T-cell (primary cell): ENCODE data around the gene TTC39C. TPM values are rescaled to one million over a fixed set of nuclear protein-coding genes. Genes with fewer than 3 reads are reported as not detected.
A peak's percentile ranks its signal among the peaks of the same experiment; 100 is the strongest.

Experiments
- ATAC-seq, 4 experiments: fragments of 200-7000 bp in 3 of 4; fragments of 150-1000 bp in 1 of 4; cut with Tn5 transposase; replicated peaks in 1 of 4; 1 replicate in 3 of 4; 2 replicates in 1 of 4; pipeline ENCODE4 v1.10.0; 2021; ENCODE audit warnings: moderate library complexity in 3 of 4, mild to moderate bottlenecking in 2 of 4, moderate number of reproducible peaks in 1 of 4
- CTCF ChIA-PET, 2 donors: fragments of 300-600 bp; sonication (Branson Sonifier 250); formaldehyde crosslinking; loops; one replicate each; lab custom pipeline; 2022; ENCODE audit warnings: antibody characterized with exemption in 2 of 2; lab: Charles Lee
- POLR2A ChIA-PET, 2 donors: fragments of 300-600 bp; sonication (Branson Sonifier 250); formaldehyde crosslinking; loops; one replicate each; lab custom pipeline; 2022; ENCODE audit warnings: antibody characterized with exemption in 2 of 2; lab: Charles Lee
- DNase-seq, 35 experiments: peaks; one replicate each; pipeline versions ENCODE4 v3.0.0 to v3.0.0-alpha.2; 2013 to 2023
- H3K27ac ChIP-seq: one replicate; pipeline ENCODE4 v1.5.1; 2013; ENCODE audit warnings: low read length
- H3K27me3 ChIP-seq, 2 experiments: replicated peaks in 1 of 2; 1 replicate in 1 of 2; 2 replicates in 1 of 2; pipeline versions ENCODE4 v1.6.1 to v1.7.0; 2013; ENCODE audit warnings: low read length in 1 of 2, mixed read lengths in 1 of 2; ENCODE audit not compliant: control insufficient read depth in 2 of 2, insufficient read depth in 2 of 2; ENCODE audit errors: extremely low read depth in 1 of 2
- H3K36me3 ChIP-seq, 2 donors: 1 replicate in 1 of 2; 2 replicates in 1 of 2; pipeline versions ENCODE4 v1.6.1 to v1.7.0; 2013; ENCODE audit warnings: low read length in 1 of 2; ENCODE audit not compliant: control insufficient read depth in 2 of 2, insufficient read depth in 1 of 2; ENCODE audit errors: extremely low read depth in 1 of 2
- H3K4me1 ChIP-seq, 2 experiments: 1 replicate in 1 of 2; 2 replicates in 1 of 2; pipeline versions ENCODE4 v1.6.1 to v1.7.0; 2013; ENCODE audit warnings: low read length in 2 of 2, mixed read lengths in 1 of 2; ENCODE audit not compliant: insufficient read depth in 2 of 2, control insufficient read depth in 1 of 2; ENCODE audit errors: extremely low read depth in 1 of 2
- H3K4me3 ChIP-seq, 2 donors: 1 replicate in 1 of 2; 2 replicates in 1 of 2; pipeline versions ENCODE4 v1.5.1 to v1.7.0; 2013; ENCODE audit warnings: mild to moderate bottlenecking in 2 of 2, low read length in 1 of 2, moderate library complexity in 1 of 2; ENCODE audit not compliant: control insufficient read depth in 1 of 2; ENCODE audit errors: extremely low read depth in 1 of 2
- H3K9me3 ChIP-seq: 2 replicates; pipeline ENCODE4 v1.7.0; 2013
- H3K27ac Mint-ChIP-seq, 2 donors: one replicate each; pipeline ENCODE4 v1.8.0; 2020 to 2021; ENCODE audit warnings: mild to moderate bottlenecking in 2 of 2, mixed read lengths in 2 of 2
- H3K27me3 Mint-ChIP-seq, 2 donors: one replicate each; pipeline ENCODE4 v1.8.0; 2021 to 2022; ENCODE audit warnings: mixed read lengths in 2 of 2
- H3K36me3 Mint-ChIP-seq: one replicate; pipeline ENCODE4 v1.8.0; 2021; ENCODE audit warnings: mixed read lengths
- H3K4me1 Mint-ChIP-seq, 3 donors: one replicate each; pipeline ENCODE4 v1.8.0; 2020 to 2022; ENCODE audit warnings: mixed read lengths in 3 of 3, mild to moderate bottlenecking in 1 of 3
- H3K4me3 Mint-ChIP-seq, 3 donors: one replicate each; pipeline ENCODE4 v1.8.0; 2020 to 2022; ENCODE audit warnings: mild to moderate bottlenecking in 3 of 3, mixed read lengths in 3 of 3, moderate library complexity in 3 of 3
- H3K9me3 Mint-ChIP-seq, 3 donors: one replicate each; pipeline ENCODE4 v1.8.0; 2020 to 2022; ENCODE audit warnings: mixed read lengths in 3 of 3
- WGBS: methylation state at CpG from one replicate; pipeline ENCODE4 v1.1.5; 2013; ENCODE audit warnings: missing lambda C conversion rate; ENCODE audit not compliant: insufficient coverage; 5-methylcytosine and 5-hydroxymethylcytosine counted together
- total RNA-seq, 35 experiments: library from RNA in 6 of 35; stranded (reverse) in 6 of 35; fragments of 120-200 nt in 1 of 35; gene quantifications; one replicate each; pipeline versions ENCODE4 v1.2.1 to v1.2.4 and lab custom pipeline; 2013 to 2026

TTC39C gene
- total RNA-seq, 5 donors from 2014 or later (not counting 1 experiment from before 2014, with no cell fraction given): 123 to 151 (median 136) TPM

- Histone ChIP-seq H3K27ac (no peak overlapping the region), H3K9me3 (no peaks in the 10 kb centered on the region), H3K4me1 (peaks cover 0 to 7% of the 10 kb centered on the region in 2 experiments), H3K4me3 (no peak overlapping the region), H3K27me3 (no peaks in the 10 kb centered on the region), H3K36me3 (peaks cover 6 to 37% of the 10 kb centered on the region in 2 donors)
- Mint-ChIP-seq H3K4me3 (no peak overlapping the region), H3K4me1 (peaks cover 21 to 43% (median 37%) of the 10 kb centered on the region in 3 donors), H3K9me3 (peaks cover 0 to 3% (median 0%) of the 10 kb centered on the region in 3 donors), H3K27me3 (no peaks in the 10 kb centered on the region), H3K27ac (no peak overlapping the region), H3K36me3 (peaks cover 57% of the 10 kb centered on the region)
- 100% methylated on average over 1 of the region's 1 CpG for WGBS
- ATAC-seq: no peak
- DNase-seq: no peak
- CTCF ChIA-PET: no interaction called here
- POLR2A ChIA-PET: no interaction called here
Measured at GRCh38 chr18:24095976-24096375, 81.4 kb downstream of the TTC39C start.

GRCh38 chr18:24103320-24104021 is 88.9 kb downstream of the TTC39C start:
- ATAC-seq (no peak), DNase-seq (no peak)
- 80% methylated on average over 1 of the region's 6 CpGs for WGBS
- Histone ChIP-seq H3K4me1 (peaks cover 0 to 5% of the 10 kb centered on the region in 2 experiments), H3K27me3 (no peaks in the 10 kb centered on the region), H3K9me3 (no peaks in the 10 kb centered on the region), H3K4me3 (no peak overlapping the region), H3K36me3 (peaks cover 0 to 50% of the 10 kb centered on the region in 2 donors), H3K27ac (no peak overlapping the region)
- H3K36me3 Mint-ChIP-seq: peaks cover 49% of the 10 kb centered on the region
- no peaks in the 10 kb centered on the region for H3K9me3 Mint-ChIP-seq
- H3K27ac Mint-ChIP-seq: no peak overlapping the region
- CTCF ChIA-PET: interaction anchor here in 1 of 2 donors (1.2 kb wide), 1 partner anchor 11 kb away, joined by 3 read pairs; no protein-coding TSS in a partner anchor
- POLR2A ChIA-PET: no interaction called here
- no peaks in the 10 kb centered on the region for H3K27me3 Mint-ChIP-seq
- H3K4me3 Mint-ChIP-seq: no peak overlapping the region
- H3K4me1 Mint-ChIP-seq: peaks cover 30 to 49% (median 34%) of the 10 kb centered on the region in 3 donors

- H3K27me3 ChIP-seq: no peaks in the 10 kb centered on the region
Measured at GRCh38 chr18:24104486-24104885, 89.9 kb downstream of the TTC39C start.

GRCh38 chr18:24108641-24109040 is 94.1 kb downstream of the TTC39C start:
- WGBS: no CpG with 5 or more reads among the region's 1 CpG
- no peaks in the 10 kb centered on the region for H3K9me3 Mint-ChIP-seq
- no peak overlapping the region for H3K4me3 Mint-ChIP-seq
- peaks cover 31 to 47% (median 35%) of the 10 kb centered on the region in 3 donors for H3K4me1 Mint-ChIP-seq
- peaks cover 0 to 45% of the 10 kb centered on the region in 2 donors for H3K36me3 ChIP-seq
- H3K27ac ChIP-seq: no peak overlapping the region
- H3K36me3 Mint-ChIP-seq: peaks cover 37% of the 10 kb centered on the region
- peak overlapping the region; percentile 3 to 63 for H3K27ac Mint-ChIP-seq
- no peaks in the 10 kb centered on the region for H3K9me3 ChIP-seq
- no peaks in the 10 kb centered on the region for H3K27me3 ChIP-seq
- H3K27me3 Mint-ChIP-seq: no peaks in the 10 kb centered on the region
- no peak overlapping the region for H3K4me3 ChIP-seq
- ATAC-seq (no peak), DNase-seq (no peak)
- H3K4me1 ChIP-seq: peaks cover 0 to 5% of the 10 kb centered on the region in 2 experiments
- ChIA-PET CTCF (no interaction called here), POLR2A (no interaction called here)

More at GRCh38 chr18:24104486-24104885, 89.9 kb downstream of the TTC39C start:
- CTCF ChIA-PET: interaction anchor here in 1 of 2 donors (0.6 to 1.2 kb wide), 2 partner anchors 10 to 328 kb away, joined by 3 read pairs; no protein-coding TSS in a partner anchor
- peaks cover 0 to 5% of the 10 kb centered on the region in 2 experiments for H3K4me1 ChIP-seq
- POLR2A ChIA-PET: interaction anchor here (0.6 to 0.8 kb wide), 2 partner anchors 12 to 191 kb away, joined by 3 read pairs; no protein-coding TSS in a partner anchor
- no peak overlapping the region for H3K27ac ChIP-seq
- H3K4me3 Mint-ChIP-seq: no peak overlapping the region
- H3K27ac Mint-ChIP-seq: peak overlapping the region; percentile 43 to 68
- DNase-seq: no peak
- H3K4me3 ChIP-seq: no peak overlapping the region
- H3K36me3 ChIP-seq: peaks cover 0 to 48% of the 10 kb centered on the region in 2 donors
- peaks cover 28 to 49% (median 34%) of the 10 kb centered on the region in 3 donors for H3K4me1 Mint-ChIP-seq
- no peaks in the 10 kb centered on the region for H3K27me3 Mint-ChIP-seq
- 90% methylated on average over 2 of the region's 4 CpGs for WGBS
- H3K36me3 Mint-ChIP-seq: peaks cover 46% of the 10 kb centered on the region
- no peak for ATAC-seq
- H3K9me3 Mint-ChIP-seq: no peaks in the 10 kb centered on the region
- H3K9me3 ChIP-seq: no peaks in the 10 kb centered on the region

GRCh38 chr18:24111936-24112335 is 97.4 kb downstream of the TTC39C start:
- Histone ChIP-seq H3K27me3 (no peaks in the 10 kb centered on the region), H3K36me3 (peaks cover 4 to 46% of the 10 kb centered on the region in 2 donors), H3K27ac (no peak overlapping the region), H3K4me1 (peaks cover 2 to 5% of the 10 kb centered on the region in 2 experiments), H3K4me3 (no peak overlapping the region), H3K9me3 (no peaks in the 10 kb centered on the region)
- ChIA-PET POLR2A (no interaction called here), CTCF (interaction anchor here (0.7 kb wide), 2 partner anchors 19 to 36 kb away, joined by 3 to 4 read pairs; no protein-coding TSS in a partner anchor)
- WGBS: no CpG with 5 or more reads among the region's 2 CpGs
- H3K4me1 Mint-ChIP-seq: peaks cover 44 to 50% (median 45%) of the 10 kb centered on the region in 3 donors
- no peak overlapping the region for H3K27ac Mint-ChIP-seq
- H3K27me3 Mint-ChIP-seq: no peaks in the 10 kb centered on the region
- ATAC-seq (no peak), DNase-seq (no peak)
- no peak overlapping the region for H3K4me3 Mint-ChIP-seq
- H3K9me3 Mint-ChIP-seq: no peaks in the 10 kb centered on the region
- peaks cover 47% of the 10 kb centered on the region for H3K36me3 Mint-ChIP-seq

GRCh38 chr18:24112464-24112863 is 97.9 kb downstream of the TTC39C start:
- Histone ChIP-seq H3K4me1 (peaks cover 2 to 5% of the 10 kb centered on the region in 2 experiments), H3K36me3 (peaks cover 4 to 48% of the 10 kb centered on the region in 2 donors), H3K4me3 (no peak overlapping the region), H3K27ac (no peak overlapping the region), H3K9me3 (no peaks in the 10 kb centered on the region), H3K27me3 (no peaks in the 10 kb centered on the region)
- Mint-ChIP-seq H3K36me3 (peaks cover 43% of the 10 kb centered on the region), H3K27ac (peak overlapping the region; percentile 59 to 69), H3K4me1 (peaks cover 39 to 44% (median 41%) of the 10 kb centered on the region in 3 donors), H3K4me3 (no peak overlapping the region), H3K9me3 (no peaks in the 10 kb centered on the region), H3K27me3 (no peaks in the 10 kb centered on the region)
- 81% methylated on average over 3 of the region's 4 CpGs for WGBS
- POLR2A ChIA-PET: no interaction called here
- CTCF ChIA-PET: interaction anchor here in 1 of 2 donors (0.7 kb wide), 1 partner anchor 37 kb away, joined by 3 read pairs; no protein-coding TSS in a partner anchor
- ATAC-seq (no peak), DNase-seq (no peak)
